IMR-90 (cell line): Measurements from ENCODE around the gene KCNK15. TPM values are rescaled to one million over a fixed set of nuclear protein-coding genes. Genes with fewer than 3 reads are reported as not detected.

ENCODE experiments used
- ATAC-seq: fragments of 200-7000 bp; cut with Tn5 transposase; 2 replicates; pipeline ENCODE4 v1.9.1; 2020; ENCODE audit warnings: low read depth, mild to moderate bottlenecking, moderate library complexity
- BruUV-seq: library from RNA; stranded (reverse); fragments of 400-500 nt; replicated peaks from 2 replicates; lab custom pipeline; 2021; lab: Mats Ljungman, UMichigan
- CTCF ChIA-PET: fragments of 300-600 bp; formaldehyde crosslinking; extraction: SDS; loops from one replicate; lab custom pipeline; 2021; ENCODE audit warnings: antibody characterized with exemption; lab: Yijun Ruan, JAX
- POLR2A ChIA-PET: fragments of 300-600 bp; sonication (Branson Sonifier 250); formaldehyde crosslinking; loops from one replicate; lab custom pipeline; 2022; ENCODE audit warnings: antibody characterized with exemption; ENCODE audit not compliant: unreplicated experiment; lab: Charles Lee
- DNase-seq: peaks from one replicate; pipeline ENCODE4 v3.0.0; 2013
- H2AFZ ChIP-seq: replicated peaks from 2 replicates; pipeline ENCODE3; 2013; ENCODE audit warnings: low read length, mild to moderate bottlenecking; ENCODE audit not compliant: poor library complexity
- H2AK5ac ChIP-seq: 2 replicates; pipeline ENCODE4 v1.6.1; 2013; ENCODE audit warnings: low read depth, low read length, inconsistent platforms
- H2AK9ac ChIP-seq: replicated peaks from 2 replicates; pipeline ENCODE3; 2013; ENCODE audit warnings: mild to moderate bottlenecking, low read depth, low read length, moderate library complexity; ENCODE audit not compliant: poor library complexity
- H2BK120ac ChIP-seq: 2 replicates; pipeline ENCODE4 v1.6.1; 2013; ENCODE audit warnings: low read depth, low read length, inconsistent platforms
- H2BK15ac ChIP-seq: 3 replicates; pipeline ENCODE4 v1.6.1; 2013; ENCODE audit warnings: low read depth, low read length, inconsistent platforms
- H2BK20ac ChIP-seq: 2 replicates; pipeline ENCODE4 v1.6.1; 2013; ENCODE audit warnings: low read depth, mild to moderate bottlenecking, inconsistent platforms, low read length, moderate library complexity
- H2BK5ac ChIP-seq: 2 replicates; pipeline ENCODE4 v1.6.1; 2013; ENCODE audit warnings: mild to moderate bottlenecking, low read depth, low read length, inconsistent platforms; ENCODE audit not compliant: poor library complexity, severe bottlenecking
- H3K14ac ChIP-seq: replicated peaks from 2 replicates; pipeline ENCODE4 v1.6.1; 2013; ENCODE audit warnings: low read depth, low read length, inconsistent platforms
- H3K18ac ChIP-seq: 2 replicates; pipeline ENCODE4 v1.6.1; 2013; ENCODE audit warnings: low read depth, low read length, control low read depth
- H3K23ac ChIP-seq: 2 replicates; pipeline ENCODE4 v1.6.1; 2013; ENCODE audit warnings: low read depth, low read length, inconsistent platforms
- H3K27ac ChIP-seq: 2 replicates; pipeline ENCODE4 v1.5.1; 2013; ENCODE audit warnings: mild to moderate bottlenecking, control low read depth, low read length; ENCODE audit not compliant: insufficient read depth
- H3K27me3 ChIP-seq: 2 replicates; pipeline ENCODE4 v1.6.1; 2013; ENCODE audit warnings: low read length; ENCODE audit not compliant: control insufficient read depth, insufficient read depth
- H3K36me3 ChIP-seq: 2 replicates; pipeline ENCODE4 v1.6.1; 2013; ENCODE audit warnings: low read length, mixed read lengths; ENCODE audit not compliant: control insufficient read depth, insufficient read depth
- H3K4ac ChIP-seq: 2 replicates; pipeline ENCODE4 v1.6.1; 2013; ENCODE audit warnings: low read depth, low read length, inconsistent platforms
- H3K4me1 ChIP-seq: 2 replicates; pipeline ENCODE4 v1.6.1; 2013; ENCODE audit warnings: low read length, mixed read lengths; ENCODE audit not compliant: control insufficient read depth, insufficient read depth
- H3K4me2 ChIP-seq: 2 replicates; pipeline ENCODE4 v1.6.1; 2013; ENCODE audit warnings: low read depth, mild to moderate bottlenecking, control low read depth, low read length, moderate library complexity
- H3K4me3 ChIP-seq: 2 replicates; pipeline ENCODE4 v1.5.1; 2013; ENCODE audit warnings: low read depth, mild to moderate bottlenecking, control low read depth, low read length, moderate library complexity; ENCODE audit not compliant: insufficient read depth
- H3K56ac ChIP-seq: 2 replicates; pipeline ENCODE4 v1.6.1; 2013; ENCODE audit warnings: low read length, inconsistent platforms; ENCODE audit not compliant: insufficient read depth; ENCODE audit errors: extremely low read depth
- H3K79me1 ChIP-seq, 2 experiments: 2 replicates each; pipeline ENCODE4 v1.6.1; 2013; ENCODE audit warnings: low read length in 2 of 2, inconsistent platforms in 1 of 2, low read depth in 1 of 2
- H3K9ac ChIP-seq: 2 replicates; pipeline ENCODE4 v1.6.1; 2013; ENCODE audit warnings: low read depth, low read length, control low read depth
- H3K9me1 ChIP-seq: 2 replicates; pipeline ENCODE4 v1.6.1; 2013; ENCODE audit warnings: low read length, inconsistent platforms; ENCODE audit not compliant: insufficient read depth
- H3K9me3 ChIP-seq: 2 replicates; pipeline ENCODE4 v1.6.1; 2013; ENCODE audit warnings: low read length; ENCODE audit not compliant: control insufficient read depth, insufficient read depth
- H4K20me1 ChIP-seq: 2 replicates; pipeline ENCODE4 v1.6.1; 2013; ENCODE audit warnings: low read length, inconsistent platforms; ENCODE audit not compliant: insufficient read depth
- H4K5ac ChIP-seq: 2 replicates; pipeline ENCODE4 v1.6.1; 2013; ENCODE audit warnings: mild to moderate bottlenecking, low read depth, low read length, control low read depth
- H4K8ac ChIP-seq, 2 experiments: 2 replicates each; pipeline ENCODE4 v1.6.1; 2013; ENCODE audit warnings: low read depth in 2 of 2, low read length in 2 of 2, control low read depth in 1 of 2, inconsistent platforms in 1 of 2
- H4K91ac ChIP-seq: 2 replicates; pipeline ENCODE4 v1.6.1; 2013; ENCODE audit warnings: low read depth, low read length, inconsistent platforms; ENCODE audit not compliant: insufficient read depth
- CEBPB ChIP-seq: IDR thresholded peaks from 2 replicates; pipeline ENCODE4 v1.6.1; 2012; ENCODE audit warnings: low read depth, low read length, improper control_type of control experiment
- MAFK ChIP-seq: IDR thresholded peaks from 2 replicates; pipeline ENCODE4 v1.6.1; 2012; ENCODE audit warnings: low read depth, low read length, improper control_type of control experiment
- POLR2A ChIP-seq: IDR thresholded peaks from 2 replicates; pipeline ENCODE4 v1.6.1; 2012; ENCODE audit warnings: mild to moderate bottlenecking, low read depth, low read length
- RFX5 ChIP-seq: IDR thresholded peaks from 2 replicates; pipeline ENCODE4 v1.8.0; 2012; ENCODE audit warnings: low read depth, mild to moderate bottlenecking, low read length, moderate library complexity
- WGBS, 2 experiments: methylation state at CpG; one replicate each; pipeline versions ENCODE4 v1.1.5 to v1.1.7; 2013; ENCODE audit warnings: missing lambda C conversion rate in 2 of 2; ENCODE audit not compliant: insufficient read length in 1 of 2; ENCODE audit errors: extremely low coverage in 2 of 2; 5-methylcytosine and 5-hydroxymethylcytosine counted together
- dilution Hi-C: fragments of 300-500 bp; cut with HindIII; formaldehyde crosslinking; loops from one replicate; pipeline ENCODE4 v1.14.3; 2018; ENCODE audit warnings: low sequenced_read_pairs; ENCODE audit not compliant: unreplicated experiment
- in situ Hi-C: fragments of 300-500 bp; cut with MboI; formaldehyde crosslinking; loops from 3 replicates; pipeline ENCODE4 v1.14.3; 2019; ENCODE audit warnings: low sequenced_read_pairs, inconsistent platforms, mixed read lengths
- intact Hi-C: fragments of 100-400 bp; cut with micrococcal nuclease; formaldehyde crosslinking; loops from 2 replicates; pipeline ENCODE4 v1.10.0; 2022
- polyA plus RNA-seq, 3 experiments: library from polyadenylated mRNA; depleted of rRNA; stranded (reverse); fragments of >200 nt; gene quantifications; 2 replicates each; pipeline ENCODE4 v1.2.3, GENCODE V29; 2012; ENCODE audit warnings: low replicate concordance in 1 of 3
- total RNA-seq: library from RNA; depleted of rRNA; stranded (reverse); fragments of >200 nt; gene quantifications from 2 replicates; pipeline ENCODE4 v1.2.3, GENCODE V29; 2012
- TF ChIP-seq, protein P1 (sequence below): conservative IDR thresholded peaks from 2 replicates; pipeline ENCODE4 v1.5.1; 2012; ENCODE audit warnings: mild to moderate bottlenecking, low read depth, low read length, improper control_type of control experiment
- TF ChIP-seq, protein P2 (sequence below): fragments of 150-350 bp; IDR thresholded peaks from 2 replicates; pipeline ENCODE4 v1.6.1; 2016; ENCODE audit warnings: low read depth, mild to moderate bottlenecking, low read length, moderate library complexity, borderline replicate concordance
- TF ChIP-seq, protein P3 (sequence below): fragments of 150-350 bp; IDR thresholded peaks from 2 replicates; pipeline ENCODE4 v1.6.1; 2017; ENCODE audit warnings: mild to moderate bottlenecking, antibody characterized with exemption, low read length, low read depth

Gene KCNK15
- total and polyA plus RNA-seq, 2 of the 4 experiments (the other 2 are of a cell fraction), result not detected

DNA sequence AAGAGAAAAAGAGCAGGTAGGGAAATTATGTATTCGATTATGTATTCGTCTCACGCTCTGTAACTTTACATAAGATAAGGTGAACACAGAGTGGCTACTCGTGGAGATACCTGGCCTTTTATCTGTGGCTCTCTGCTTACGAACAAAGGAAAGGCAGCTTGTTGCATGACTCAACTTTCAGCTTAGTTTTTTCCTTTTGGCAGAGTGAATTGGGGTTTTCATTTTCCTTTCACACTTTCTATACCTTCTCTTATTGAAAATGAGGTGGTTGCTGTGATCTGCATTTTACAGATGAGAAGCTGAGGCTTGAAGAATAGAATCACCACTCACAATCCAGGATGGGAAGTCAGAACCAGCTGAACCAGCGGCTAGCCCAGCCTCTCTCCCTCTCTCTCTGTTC is 13.3 kb upstream of the KCNK15 start:
- TF ChIP-seq MAFK (no peak), RFX5 (no peak), CEBPB (no peak), POLR2A (no peak)
- TF ChIP-seq, protein P1, sequence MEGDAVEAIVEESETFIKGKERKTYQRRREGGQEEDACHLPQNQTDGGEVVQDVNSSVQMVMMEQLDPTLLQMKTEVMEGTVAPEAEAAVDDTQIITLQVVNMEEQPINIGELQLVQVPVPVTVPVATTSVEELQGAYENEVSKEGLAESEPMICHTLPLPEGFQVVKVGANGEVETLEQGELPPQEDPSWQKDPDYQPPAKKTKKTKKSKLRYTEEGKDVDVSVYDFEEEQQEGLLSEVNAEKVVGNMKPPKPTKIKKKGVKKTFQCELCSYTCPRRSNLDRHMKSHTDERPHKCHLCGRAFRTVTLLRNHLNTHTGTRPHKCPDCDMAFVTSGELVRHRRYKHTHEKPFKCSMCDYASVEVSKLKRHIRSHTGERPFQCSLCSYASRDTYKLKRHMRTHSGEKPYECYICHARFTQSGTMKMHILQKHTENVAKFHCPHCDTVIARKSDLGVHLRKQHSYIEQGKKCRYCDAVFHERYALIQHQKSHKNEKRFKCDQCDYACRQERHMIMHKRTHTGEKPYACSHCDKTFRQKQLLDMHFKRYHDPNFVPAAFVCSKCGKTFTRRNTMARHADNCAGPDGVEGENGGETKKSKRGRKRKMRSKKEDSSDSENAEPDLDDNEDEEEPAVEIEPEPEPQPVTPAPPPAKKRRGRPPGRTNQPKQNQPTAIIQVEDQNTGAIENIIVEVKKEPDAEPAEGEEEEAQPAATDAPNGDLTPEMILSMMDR, result no peak
- TF ChIP-seq, protein P2, sequence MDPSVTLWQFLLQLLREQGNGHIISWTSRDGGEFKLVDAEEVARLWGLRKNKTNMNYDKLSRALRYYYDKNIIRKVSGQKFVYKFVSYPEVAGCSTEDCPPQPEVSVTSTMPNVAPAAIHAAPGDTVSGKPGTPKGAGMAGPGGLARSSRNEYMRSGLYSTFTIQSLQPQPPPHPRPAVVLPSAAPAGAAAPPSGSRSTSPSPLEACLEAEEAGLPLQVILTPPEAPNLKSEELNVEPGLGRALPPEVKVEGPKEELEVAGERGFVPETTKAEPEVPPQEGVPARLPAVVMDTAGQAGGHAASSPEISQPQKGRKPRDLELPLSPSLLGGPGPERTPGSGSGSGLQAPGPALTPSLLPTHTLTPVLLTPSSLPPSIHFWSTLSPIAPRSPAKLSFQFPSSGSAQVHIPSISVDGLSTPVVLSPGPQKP, result no peak
- TF ChIP-seq, protein P3, sequence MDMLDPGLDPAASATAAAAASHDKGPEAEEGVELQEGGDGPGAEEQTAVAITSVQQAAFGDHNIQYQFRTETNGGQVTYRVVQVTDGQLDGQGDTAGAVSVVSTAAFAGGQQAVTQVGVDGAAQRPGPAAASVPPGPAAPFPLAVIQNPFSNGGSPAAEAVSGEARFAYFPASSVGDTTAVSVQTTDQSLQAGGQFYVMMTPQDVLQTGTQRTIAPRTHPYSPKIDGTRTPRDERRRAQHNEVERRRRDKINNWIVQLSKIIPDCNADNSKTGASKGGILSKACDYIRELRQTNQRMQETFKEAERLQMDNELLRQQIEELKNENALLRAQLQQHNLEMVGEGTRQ, result no peak
- no peak for ATAC-seq
- dilution Hi-C loops, result no loop called here

More for the DNA sequence above, 13.3 kb upstream of the KCNK15 start:
- no peak for DNase-seq
- H3K9me3 ChIP-seq, result no peaks in the 10 kb centered on the region
- H4K8ac ChIP-seq, result no peak overlapping the region
- no peak overlapping the region for H3K27ac ChIP-seq
- H3K56ac ChIP-seq, result no peak overlapping the region
- CTCF ChIA-PET, result interaction anchor here (1.0 to 2.6 kb wide), 3 partner anchors 40 to 49 kb away, joined by 3 to 31 read pairs (median 9); no protein-coding TSS in a partner anchor
- H4K91ac ChIP-seq, result peak overlapping the region; percentile 2; the same call in 1 of the 2 replicates
- no peaks in the 10 kb centered on the region for H3K36me3 ChIP-seq
- H2BK5ac ChIP-seq, result no peak overlapping the region
- no peak overlapping the region for H3K18ac ChIP-seq
- H4K5ac ChIP-seq, result no peak overlapping the region
- H2BK120ac ChIP-seq, result peak overlapping the region; percentile 3; the same call in 1 of the 2 replicates
- no peak overlapping the region for H2AK5ac ChIP-seq
- H3K9ac ChIP-seq, result no peak overlapping the region
- H3K4ac ChIP-seq, result no peak overlapping the region
- no peaks in the 10 kb centered on the region for H3K79me1 ChIP-seq
- intact Hi-C loops (loop anchor here (5.0 kb wide), 2 partner anchors 200 to 350 kb away; no protein-coding TSS in a partner anchor), in situ Hi-C loops (loop anchor here (5.0 kb wide), 1 partner anchor 45 kb away; no protein-coding TSS in a partner anchor)
- no peak overlapping the region for H2AFZ ChIP-seq
- H2BK20ac ChIP-seq, result 0 out of 2 replicates have a peak overlapping the region, but pooled peaks have one; percentile 49
- H3K4me3 ChIP-seq, result no peak overlapping the region
- no peak overlapping the region for H2BK15ac ChIP-seq
- H3K14ac ChIP-seq, result no peak overlapping the region
- POLR2A ChIA-PET, result interaction anchor here (0.5 kb wide), 1 partner anchor 46 kb away, joined by 19 read pairs; no protein-coding TSS in a partner anchor
- no peaks in the 10 kb centered on the region for H4K20me1 ChIP-seq
- no peak overlapping the region for H3K23ac ChIP-seq
- no TSS peak for BruUV-seq
- no peaks in the 10 kb centered on the region; the same call in 1 of the 2 replicates for H3K9me1 ChIP-seq
- no peaks in the 10 kb centered on the region for H3K27me3 ChIP-seq
- H2AK9ac ChIP-seq, result no peak overlapping the region
- no peak overlapping the region for H3K4me2 ChIP-seq
- peaks cover 19% of the 10 kb centered on the region for H3K4me1 ChIP-seq
- WGBS, 2 experiments, result no CpG with 5 or more reads among the region's 6 CpGs
